Measurements from ENCODE around the gene STAG1.
"Not testable (repeated sequence)": the region's sequence is repeated elsewhere in the genome, so short reads cannot be mapped to it uniquely, and the experiment has no call there.

STAG1 gene

DNA sequence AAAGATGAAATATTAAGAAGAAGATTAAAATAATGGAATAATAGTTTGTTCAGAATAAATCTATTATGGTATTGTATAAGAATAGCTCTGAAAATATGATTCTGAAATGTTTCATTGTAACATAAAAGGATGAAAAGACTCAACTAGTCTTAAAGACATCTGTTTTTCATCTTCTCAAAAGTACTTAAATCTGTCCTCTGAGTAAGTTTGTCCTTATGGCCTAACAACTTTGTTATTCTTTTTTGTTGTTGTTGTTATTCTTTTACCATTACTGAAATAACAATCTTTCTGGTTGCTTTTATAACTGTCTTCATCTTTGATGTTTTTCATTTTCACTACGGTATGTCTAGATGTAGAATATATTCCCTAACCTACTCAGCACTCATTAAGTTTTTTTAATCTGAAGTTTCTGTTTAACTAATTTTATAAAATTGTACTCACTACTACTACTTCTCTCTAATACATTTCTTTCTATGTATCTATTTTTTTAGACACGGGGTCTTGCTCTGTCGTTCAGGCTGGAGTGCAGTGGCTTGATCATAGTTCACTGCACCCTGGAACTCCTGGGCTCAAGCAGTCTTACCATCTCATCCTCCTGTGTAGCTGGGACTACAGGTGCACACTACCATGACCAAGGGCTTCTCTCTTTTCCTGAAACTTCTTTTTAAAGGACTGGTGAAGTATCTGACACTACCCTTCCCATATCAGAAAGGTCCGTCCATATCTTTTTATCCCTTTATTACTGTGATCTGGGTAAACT is 261.4 kb downstream of the STAG1 start:
- no peak for DNase-seq

- DNase-seq = no peak
Measured at GRCh38 chr3:136485777-136486176, 266.4 kb downstream of the STAG1 start.

DNA sequence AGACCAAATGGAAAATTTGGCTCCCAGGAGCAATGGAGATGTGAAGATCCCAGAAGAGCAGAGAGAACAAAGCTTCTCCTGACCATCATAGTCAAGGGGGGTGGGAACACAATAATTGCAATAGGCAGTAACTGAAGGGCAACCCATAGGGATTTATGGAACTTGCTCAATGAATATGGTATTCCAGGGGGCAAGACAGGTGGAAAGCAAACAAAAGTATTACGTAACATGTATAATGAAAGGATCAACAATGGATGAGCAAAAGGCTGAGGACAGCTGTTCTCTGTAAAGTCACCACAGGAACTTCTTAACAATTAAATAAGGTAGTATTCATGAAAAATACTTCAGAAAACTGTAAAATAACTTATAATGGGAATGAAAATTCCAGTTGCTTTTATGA is 275.9 kb downstream of the STAG1 start:
- DNase-seq = no peak

DNA sequence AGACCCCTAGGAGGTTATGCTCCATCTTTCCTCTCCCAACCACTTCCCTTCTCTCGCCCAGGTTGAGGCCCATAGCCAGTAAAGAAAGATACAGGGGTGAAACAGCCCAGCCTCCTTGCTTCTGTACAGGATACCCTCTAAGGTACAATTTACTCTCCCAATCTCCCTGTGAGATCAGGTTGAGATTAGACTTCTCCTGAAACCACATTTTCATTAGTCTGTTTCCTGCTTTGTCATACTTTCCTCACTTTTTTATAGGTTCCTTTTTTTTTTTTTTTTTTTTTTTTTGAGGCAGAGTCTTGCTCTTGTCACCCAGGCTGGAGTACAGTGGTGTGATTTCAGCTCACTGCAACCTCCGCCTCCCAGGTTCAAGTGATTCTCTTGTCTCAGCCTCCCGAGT is 277.3 kb downstream of the STAG1 start:
- not testable (repeated sequence) for DNase-seq

DNA sequence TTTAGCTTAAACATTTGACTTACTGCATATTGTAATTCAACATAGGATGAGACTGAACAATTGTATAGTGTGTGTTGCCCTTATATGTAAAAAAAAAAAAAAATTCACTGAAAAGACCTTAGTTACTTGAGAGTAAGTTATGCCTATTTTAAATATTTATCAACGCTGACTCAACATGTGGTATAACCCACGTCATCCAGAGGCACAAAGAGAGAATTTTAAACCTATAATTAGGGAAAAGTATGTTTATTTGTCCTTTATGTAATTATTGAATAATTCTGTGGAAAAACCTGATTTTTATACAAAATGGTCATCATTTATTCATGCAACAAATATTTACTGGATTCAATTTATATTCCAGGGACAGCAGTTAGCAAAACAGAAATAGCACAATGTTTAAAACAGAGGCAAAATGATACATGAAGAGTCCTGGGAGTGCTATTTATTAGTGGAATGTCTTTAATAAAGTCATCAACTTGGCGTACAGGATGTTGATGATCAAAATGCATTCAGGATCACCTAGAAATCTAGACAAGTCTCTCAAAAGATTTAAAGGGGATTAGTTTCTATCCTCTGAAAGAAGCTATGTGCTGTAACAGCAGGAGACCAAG is 278.4 kb downstream of the STAG1 start:
- no peak for DNase-seq

GRCh38 chr3:136465296-136465695 is 286.9 kb downstream of the STAG1 start:
- no peak for DNase-seq

DNA sequence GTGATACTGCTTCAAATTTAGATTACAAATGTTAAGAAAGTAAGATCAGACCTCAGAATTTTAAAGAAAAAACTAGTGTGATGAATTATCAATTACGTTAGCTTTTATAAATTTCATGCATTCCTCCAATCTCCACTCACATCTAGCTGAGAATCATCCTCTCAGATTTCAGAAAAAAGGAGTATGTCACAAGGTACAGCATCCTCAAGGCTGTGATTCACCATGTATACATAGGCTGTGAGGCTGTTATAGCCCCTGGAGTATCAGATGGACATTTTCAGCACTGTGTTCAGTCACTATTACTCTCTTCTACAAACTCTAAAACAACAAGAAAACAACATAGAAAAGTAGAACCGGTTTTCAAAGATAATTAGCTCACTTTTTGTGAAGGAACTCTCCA is 287.7 kb downstream of the STAG1 start:
- no peak for DNase-seq

DNA sequence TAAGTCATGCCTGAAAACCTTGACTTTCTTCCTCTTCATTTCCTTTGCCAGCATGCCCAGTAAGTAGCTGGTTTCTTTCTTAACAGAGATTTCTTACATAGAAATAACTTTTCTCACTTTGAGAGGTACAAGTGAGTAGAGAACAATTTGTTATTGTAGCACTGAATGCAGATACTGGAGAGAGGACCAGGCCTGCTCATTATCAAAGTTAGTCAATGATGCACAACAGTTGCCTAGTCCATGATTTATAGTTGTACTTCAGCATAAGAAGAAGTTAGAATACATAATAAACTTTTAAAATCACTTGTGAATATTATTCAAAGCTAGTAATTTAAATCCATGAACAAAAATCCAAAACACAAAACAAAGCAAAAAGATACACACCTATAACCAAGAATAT is 289.0 kb downstream of the STAG1 start:
- DNase-seq = no peak

DNA sequence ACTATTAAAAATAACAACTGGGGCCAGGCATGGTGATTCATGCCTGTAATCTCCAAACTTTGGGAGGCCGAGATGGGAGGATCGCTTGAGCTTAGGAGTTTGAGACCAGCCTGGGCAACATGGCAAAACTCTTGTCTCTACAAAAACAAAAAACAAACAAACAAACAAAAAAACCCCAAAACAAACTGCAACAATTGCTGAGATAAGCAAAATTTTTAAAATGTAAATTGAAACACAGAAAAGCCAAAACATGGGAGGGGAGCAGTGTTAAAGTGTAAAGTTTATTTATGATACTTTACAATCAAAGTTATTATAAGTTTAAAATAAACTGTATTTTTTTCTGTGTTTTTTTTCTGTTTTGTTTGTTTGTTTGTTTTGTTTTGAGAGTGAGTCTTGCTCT is 294.4 kb downstream of the STAG1 start:
- no peak for DNase-seq

- DNase-seq = no peak
Measured at GRCh38 chr3:136456196-136456595, 296.0 kb downstream of the STAG1 start.

- no peak for DNase-seq
Measured at GRCh38 chr3:136444581-136444980, 307.6 kb downstream of the STAG1 start.

GRCh38 chr3:136437043-136437442 is 315.1 kb downstream of the STAG1 start:
- DNase-seq = no peak

DNA sequence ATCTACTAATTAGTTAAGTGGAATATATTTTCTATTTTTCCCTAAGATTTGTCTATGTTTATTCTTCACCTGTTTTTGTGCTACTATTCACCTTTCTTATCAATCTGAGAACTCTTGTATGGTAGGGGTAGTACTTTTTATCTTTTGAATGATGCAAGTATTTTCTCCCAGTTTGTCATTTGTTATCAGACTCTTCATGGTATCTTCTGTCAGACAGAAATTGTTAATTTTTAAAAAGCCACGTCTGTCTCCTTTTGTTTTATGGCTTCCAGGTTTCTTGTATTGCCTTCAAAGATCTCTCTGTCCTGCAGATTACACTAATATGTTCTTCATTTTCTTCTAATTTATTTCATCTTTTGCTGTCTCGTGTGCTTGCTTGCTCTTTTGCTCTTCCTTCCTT is 317.7 kb downstream of the STAG1 start:
- no peak for DNase-seq

DNA sequence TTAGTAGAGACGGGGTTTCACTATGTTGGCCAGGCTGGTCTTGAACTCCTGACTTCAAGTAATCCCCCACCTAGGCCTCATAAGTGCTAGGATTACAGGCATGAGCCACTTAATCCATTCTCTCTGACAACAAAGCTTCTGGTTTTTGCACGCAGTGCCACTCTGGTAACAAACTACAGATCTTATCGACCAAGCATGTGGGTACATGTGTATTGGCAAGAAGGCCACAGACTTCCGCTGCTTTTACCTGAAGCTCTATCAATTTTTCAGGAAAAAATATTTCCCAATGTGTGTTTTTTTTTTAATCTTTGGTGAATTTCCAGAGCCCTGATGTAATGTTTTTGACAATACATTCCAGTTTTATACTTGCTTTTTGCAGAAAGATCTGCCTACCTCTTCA is 319.5 kb downstream of the STAG1 start:
- DNase-seq = no peak

DNA sequence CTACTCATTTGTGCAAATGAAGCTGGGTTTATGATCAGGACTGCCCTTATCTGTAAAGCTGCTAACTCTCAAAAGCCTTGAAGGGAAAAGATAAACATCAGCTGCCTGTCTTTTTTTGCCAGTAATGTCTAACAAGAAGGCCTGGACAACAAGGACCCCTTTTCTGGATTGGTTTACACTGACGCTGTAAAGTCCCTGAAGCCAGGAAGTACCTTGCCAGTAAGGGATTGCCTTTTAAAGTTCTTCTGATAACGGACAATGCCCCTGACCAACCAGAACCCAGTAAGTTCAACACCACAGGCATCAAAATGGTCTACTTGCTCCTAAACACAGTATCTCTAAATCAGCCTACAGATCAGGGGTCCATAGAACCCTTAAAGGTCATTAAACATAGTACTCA is 324.0 kb downstream of the STAG1 start:
- no peak for DNase-seq

- no peak for DNase-seq
Measured at GRCh38 chr3:136427236-136427635, 324.9 kb downstream of the STAG1 start.

DNA sequence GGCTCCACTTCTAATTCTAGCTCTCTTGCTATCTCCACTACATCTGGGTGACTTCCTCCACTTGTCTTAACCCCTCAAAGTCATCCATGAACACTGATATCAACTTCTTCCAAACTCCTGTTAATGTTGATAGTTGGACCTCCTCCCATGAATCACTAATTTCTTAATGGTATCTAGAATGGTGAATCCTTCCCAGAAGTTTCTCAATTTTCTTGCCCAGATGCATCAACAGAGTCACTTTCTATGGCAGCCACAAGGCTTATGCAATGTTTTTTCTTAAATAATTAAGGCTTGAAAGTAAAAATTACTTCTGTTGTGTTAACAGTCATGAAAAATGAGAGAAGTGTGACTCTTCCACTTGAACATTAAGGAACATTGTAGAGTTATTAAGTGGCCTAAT is 337.7 kb downstream of the STAG1 start:
- no peak for DNase-seq

DNA sequence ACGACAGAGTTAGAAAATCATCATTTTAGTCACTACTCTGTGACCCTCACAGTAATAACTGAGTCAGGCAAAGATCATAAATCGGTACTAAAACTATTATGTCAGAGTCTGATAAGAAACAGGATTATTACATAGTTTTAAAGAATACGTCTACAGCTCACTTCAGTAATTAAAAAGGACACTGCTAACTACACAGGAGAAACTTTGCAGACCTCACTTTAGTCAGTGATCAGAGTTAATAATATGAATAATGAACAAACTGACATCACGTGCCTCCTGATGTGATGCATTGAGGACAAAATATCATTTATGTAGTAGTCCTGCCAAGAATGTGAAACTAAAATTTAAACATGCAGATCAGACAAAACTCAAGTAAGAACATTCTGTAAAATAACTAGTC is 339.9 kb downstream of the STAG1 start:
- no peak for DNase-seq

GRCh38 chr3:136409549-136409948 is 342.6 kb downstream of the STAG1 start:
- DNase-seq = no peak

GRCh38 chr3:136404056-136404455 is 348.1 kb downstream of the STAG1 start:
- DNase-seq = no peak

- no peak for DNase-seq
Measured at GRCh38 chr3:136396916-136397315, 355.3 kb downstream of the STAG1 start.

GRCh38 chr3:136390574-136390973 is 361.6 kb downstream of the STAG1 start:
- DNase-seq = no peak

GRCh38 chr3:136387031-136387430 is 365.1 kb downstream of the STAG1 start:
- DNase-seq = no peak

- peak; percentile 27 for DNase-seq
Measured at GRCh38 chr3:136385457-136385856, 366.7 kb downstream of the STAG1 start.

- no peak for DNase-seq
Measured at GRCh38 chr3:136381051-136381450, 371.1 kb downstream of the STAG1 start.
